Osteoblast (primary cell): ENCODE data around the gene GAD1. TPM values are rescaled to one million over a fixed set of nuclear protein-coding genes. Genes with fewer than 3 reads are reported as not detected.

ENCODE experiments used
- DNase-seq: peaks from one replicate; pipeline ENCODE4 v3.0.0; 2011; ENCODE audit warnings: low spot score, mixed read lengths; ENCODE audit not compliant: insufficient read length; ENCODE audit errors: missing footprints
- H2AFZ ChIP-seq: 2 replicates; pipeline ENCODE4 v1.6.0; 2011; ENCODE audit warnings: mild to moderate bottlenecking, low read length
- H3K27ac ChIP-seq: 2 replicates; pipeline ENCODE4 v1.5.1; 2011; ENCODE audit warnings: mild to moderate bottlenecking, low read depth, low read length, moderate library complexity
- H3K27me3 ChIP-seq: 2 replicates; pipeline ENCODE4 v1.6.0; 2012; ENCODE audit warnings: mild to moderate bottlenecking, control low read depth, inconsistent platforms, low read length, moderate library complexity; ENCODE audit not compliant: insufficient read depth
- H3K36me3 ChIP-seq: 2 replicates; pipeline ENCODE4 v1.5.1; 2011; ENCODE audit warnings: mild to moderate bottlenecking, low read length, control low read depth, moderate library complexity; ENCODE audit not compliant: insufficient read depth
- H3K4me1 ChIP-seq: 2 replicates; pipeline ENCODE4 v1.5.1; 2011; ENCODE audit warnings: mild to moderate bottlenecking, low read length, control low read depth, moderate library complexity; ENCODE audit not compliant: insufficient read depth
- H3K4me2 ChIP-seq: 2 replicates; pipeline ENCODE4 v1.6.0; 2011; ENCODE audit warnings: mild to moderate bottlenecking, low read length; ENCODE audit not compliant: insufficient read depth
- H3K4me3 ChIP-seq: fragments of 200-600 bp; sonication (generic); 3 replicates; pipeline ENCODE4 v1.5.1; 2012; ENCODE audit warnings: mild to moderate bottlenecking, low read length, inconsistent platforms; ENCODE audit not compliant: insufficient read depth
- H3K79me2 ChIP-seq: 2 replicates; pipeline ENCODE4 v1.6.0; 2012; ENCODE audit warnings: mild to moderate bottlenecking, low read length, control low read depth, inconsistent platforms; ENCODE audit not compliant: insufficient read depth
- H3K9me3 ChIP-seq: 2 replicates; pipeline ENCODE4 v1.5.1; 2011; ENCODE audit warnings: low read depth, low read length, control low read depth
- H4K20me1 ChIP-seq: 2 replicates; pipeline ENCODE4 v1.6.0; 2012; ENCODE audit warnings: mild to moderate bottlenecking, low read length, control low read depth; ENCODE audit not compliant: insufficient read depth
- total RNA-seq: library from RNA; depleted of rRNA; stranded (reverse); fragments of >200 nt; gene quantifications from 2 replicates; pipeline ENCODE4 v1.2.3, GENCODE V29; 2012
- TF ChIP-seq, protein P1 (sequence below): IDR thresholded peaks from 2 replicates; pipeline ENCODE4 v1.5.1; 2011; ENCODE audit warnings: mild to moderate bottlenecking, low read depth, low read length, moderate library complexity; ENCODE audit errors: extremely low read depth

Gene GAD1
- total RNA-seq, 1 donor: 0.36 TPM

DNA sequence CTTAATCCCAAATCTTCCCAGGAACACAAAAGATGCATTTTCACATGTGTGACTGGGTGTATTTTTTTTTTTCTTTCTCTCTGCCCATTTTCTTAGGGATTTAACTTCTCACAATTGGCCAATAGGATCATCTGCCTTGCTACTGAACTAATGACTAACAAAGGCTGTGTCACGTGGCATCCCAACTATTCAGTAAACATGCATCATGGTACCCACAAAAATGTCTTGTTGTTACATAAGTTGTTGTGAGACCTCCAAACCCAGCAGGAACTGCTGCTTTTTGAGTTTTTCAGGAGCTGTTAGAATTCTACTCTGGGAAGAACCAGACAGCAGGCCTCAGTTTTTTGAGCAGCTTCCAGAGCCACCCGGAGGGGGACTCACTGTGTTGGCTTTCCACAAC lies 31.9 kb downstream of the GAD1 start:
- peaks cover 6% of the 10 kb centered on the region for H3K4me1 ChIP-seq
- H2AFZ ChIP-seq: peak overlapping the region; percentile 20
- no peaks in the 10 kb centered on the region for H3K79me2 ChIP-seq
- H3K4me3 ChIP-seq: no peak overlapping the region
- no peak overlapping the region for H3K27ac ChIP-seq
- TF ChIP-seq, protein P1, sequence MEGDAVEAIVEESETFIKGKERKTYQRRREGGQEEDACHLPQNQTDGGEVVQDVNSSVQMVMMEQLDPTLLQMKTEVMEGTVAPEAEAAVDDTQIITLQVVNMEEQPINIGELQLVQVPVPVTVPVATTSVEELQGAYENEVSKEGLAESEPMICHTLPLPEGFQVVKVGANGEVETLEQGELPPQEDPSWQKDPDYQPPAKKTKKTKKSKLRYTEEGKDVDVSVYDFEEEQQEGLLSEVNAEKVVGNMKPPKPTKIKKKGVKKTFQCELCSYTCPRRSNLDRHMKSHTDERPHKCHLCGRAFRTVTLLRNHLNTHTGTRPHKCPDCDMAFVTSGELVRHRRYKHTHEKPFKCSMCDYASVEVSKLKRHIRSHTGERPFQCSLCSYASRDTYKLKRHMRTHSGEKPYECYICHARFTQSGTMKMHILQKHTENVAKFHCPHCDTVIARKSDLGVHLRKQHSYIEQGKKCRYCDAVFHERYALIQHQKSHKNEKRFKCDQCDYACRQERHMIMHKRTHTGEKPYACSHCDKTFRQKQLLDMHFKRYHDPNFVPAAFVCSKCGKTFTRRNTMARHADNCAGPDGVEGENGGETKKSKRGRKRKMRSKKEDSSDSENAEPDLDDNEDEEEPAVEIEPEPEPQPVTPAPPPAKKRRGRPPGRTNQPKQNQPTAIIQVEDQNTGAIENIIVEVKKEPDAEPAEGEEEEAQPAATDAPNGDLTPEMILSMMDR: no peak
- no peaks in the 10 kb centered on the region for H3K9me3 ChIP-seq
- H4K20me1 ChIP-seq: no peaks in the 10 kb centered on the region
- H3K36me3 ChIP-seq: no peaks in the 10 kb centered on the region
- peak; percentile 62 for DNase-seq
- no peak overlapping the region for H3K4me2 ChIP-seq
- H3K27me3 ChIP-seq: peaks cover 4% of the 10 kb centered on the region

DNA sequence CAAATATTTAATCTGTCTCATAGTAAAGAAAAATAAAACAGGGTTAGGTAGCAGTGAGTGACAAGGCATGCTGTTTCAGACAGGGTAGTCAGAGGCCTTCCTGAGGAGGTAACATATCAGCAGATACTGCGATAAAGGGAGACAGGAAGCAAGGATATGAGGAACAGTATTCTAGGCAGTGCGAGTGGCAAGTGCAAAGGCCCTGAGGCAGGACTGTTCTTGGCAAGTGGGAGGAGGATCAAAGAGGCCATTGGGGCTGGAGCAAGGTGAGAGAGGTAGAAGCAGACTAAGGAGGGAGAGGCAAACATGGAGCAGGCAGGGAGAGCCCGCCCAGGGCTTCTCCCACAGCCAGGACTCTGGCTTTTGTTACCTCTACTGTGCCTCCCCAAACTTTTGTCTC lies 33.6 kb downstream of the GAD1 start:
- Histone ChIP-seq H3K4me1 (no peaks in the 10 kb centered on the region), H3K9me3 (no peaks in the 10 kb centered on the region), H3K4me2 (no peak overlapping the region), H3K4me3 (no peak overlapping the region), H3K36me3 (no peaks in the 10 kb centered on the region), H4K20me1 (no peaks in the 10 kb centered on the region), H3K79me2 (no peaks in the 10 kb centered on the region), H3K27ac (no peak overlapping the region), H3K27me3 (peaks cover 4% of the 10 kb centered on the region), H2AFZ (no peak overlapping the region)
- TF ChIP-seq, protein P1: no peak
- no peak for DNase-seq

DNA sequence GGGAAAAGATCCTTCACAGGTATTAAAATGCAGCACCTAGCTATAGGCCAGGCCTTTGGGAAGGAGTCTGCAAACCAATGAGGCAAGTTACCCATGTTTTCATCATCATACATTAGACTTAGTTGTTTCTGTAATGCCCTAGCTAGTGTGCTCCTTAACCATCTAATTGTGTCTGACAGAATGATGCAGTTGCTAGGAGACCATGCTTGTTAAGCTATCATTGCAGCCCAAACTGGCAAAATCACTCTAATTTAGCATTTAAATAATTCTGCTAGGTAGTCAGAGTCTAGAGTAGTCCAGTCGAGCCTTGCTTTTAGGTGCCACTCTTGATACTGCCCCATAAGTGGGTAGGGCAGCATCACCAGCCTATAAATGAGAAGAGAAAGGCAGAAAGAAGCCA lies 34.9 kb downstream of the GAD1 start:
- H3K4me1 ChIP-seq: no peaks in the 10 kb centered on the region
- peaks cover 9% of the 10 kb centered on the region for H3K27me3 ChIP-seq
- H3K4me3 ChIP-seq: no peak overlapping the region
- no peak for DNase-seq
- TF ChIP-seq, protein P1: no peak
- no peaks in the 10 kb centered on the region for H4K20me1 ChIP-seq
- no peaks in the 10 kb centered on the region for H3K36me3 ChIP-seq
- no peak overlapping the region for H3K27ac ChIP-seq
- no peak overlapping the region for H3K4me2 ChIP-seq
- no peaks in the 10 kb centered on the region for H3K9me3 ChIP-seq
- no peak overlapping the region for H2AFZ ChIP-seq
- H3K79me2 ChIP-seq: no peaks in the 10 kb centered on the region

DNA sequence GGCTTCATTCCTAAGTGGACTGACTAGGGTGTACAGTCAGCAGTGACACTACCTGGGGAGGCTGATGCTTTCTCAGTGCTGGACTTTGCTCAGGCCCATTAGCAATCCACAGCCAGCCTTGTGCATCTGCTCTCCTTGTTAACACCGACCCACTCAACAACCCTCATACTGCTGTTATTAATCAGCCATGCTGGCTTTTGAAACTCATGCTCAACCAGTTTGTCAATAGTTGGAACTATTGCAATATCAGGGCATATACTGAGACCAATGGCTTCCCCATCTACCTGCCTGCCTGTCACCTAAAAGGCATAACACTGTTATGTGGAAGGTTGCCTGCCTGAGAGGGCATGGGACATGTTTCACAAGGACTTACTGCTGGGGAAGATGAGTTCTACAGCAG lies 39.4 kb downstream of the GAD1 start:
- no peak overlapping the region for H3K4me2 ChIP-seq
- no peak overlapping the region for H3K27ac ChIP-seq
- H3K9me3 ChIP-seq: no peaks in the 10 kb centered on the region
- TF ChIP-seq, protein P1: no peak
- no peaks in the 10 kb centered on the region for H4K20me1 ChIP-seq
- no peak overlapping the region for H2AFZ ChIP-seq
- no peak for DNase-seq
- H3K79me2 ChIP-seq: no peaks in the 10 kb centered on the region
- no peak overlapping the region for H3K4me3 ChIP-seq
- H3K36me3 ChIP-seq: no peaks in the 10 kb centered on the region
- H3K4me1 ChIP-seq: no peaks in the 10 kb centered on the region
- H3K27me3 ChIP-seq: peaks cover 14% of the 10 kb centered on the region
